Femur (tissue), 1 donor: ENCODE data around the gene RAB6B.

Experiments used
- DNase-seq: peaks from one replicate; pipeline ENCODE4 v3.0.0-alpha.2; 2017

Gene RAB6B

GRCh38 chr3:133895208-133896001 is at the start of gene RAB6B:
Gene RAB6B, minus strand, starts transcription at chr3:133895882. Its CDS starts 416 bp downstream, at chr3:133895466.
- DNase-seq, result peak; percentile 66

- DNase-seq, result peak; percentile 79
Observed at GRCh38 chr3:133944641-133945380, 49.1 kb upstream of the RAB6B start.

- no peak for DNase-seq
Observed at GRCh38 chr3:133944181-133944580, 48.5 kb upstream of the RAB6B start.

GRCh38 chr3:133943639-133944141 is 48.0 kb upstream of the RAB6B start:
- DNase-seq, result peak; percentile 29

GRCh38 chr3:133943031-133943535 is 47.4 kb upstream of the RAB6B start:
- no peak for DNase-seq

- peak; percentile 83 for DNase-seq
Observed at GRCh38 chr3:133941415-133941821, 45.7 kb upstream of the RAB6B start.

GRCh38 chr3:133940536-133940935 is 44.9 kb upstream of the RAB6B start:
- DNase-seq, result no peak

- DNase-seq, result no peak
Observed at GRCh38 chr3:133939463-133939835, 43.8 kb upstream of the RAB6B start.

GRCh38 chr3:133938770-133939462 is 43.2 kb upstream of the RAB6B start:
- DNase-seq, result peak; percentile 48

GRCh38 chr3:133937756-133938601 is 42.3 kb upstream of the RAB6B start:
- peak; percentile 82 for DNase-seq

GRCh38 chr3:133937061-133937686 is 41.5 kb upstream of the RAB6B start:
- no peak for DNase-seq

GRCh38 chr3:133935843-133936769 is 40.4 kb upstream of the RAB6B start:
- no peak for DNase-seq

- DNase-seq, result no peak
Observed at GRCh38 chr3:133934996-133935842, 39.5 kb upstream of the RAB6B start.

GRCh38 chr3:133934073-133934970 is 38.6 kb upstream of the RAB6B start:
- DNase-seq, result no peak

GRCh38 chr3:133933097-133934024 is 37.7 kb upstream of the RAB6B start:
- DNase-seq, result no peak

- DNase-seq, result no peak
Observed at GRCh38 chr3:133932009-133932408, 36.3 kb upstream of the RAB6B start.

- DNase-seq, result no peak
Observed at GRCh38 chr3:133931084-133931483, 35.4 kb upstream of the RAB6B start.
